ENCODE measurements around the gene ZNF266. TPM values are rescaled to one million over a fixed set of nuclear protein-coding genes. Genes with fewer than 3 reads are reported as not detected.

Gene ZNF266
- total and polyA plus RNA-seq, 2 of the 13 experiments (the other 11 are each of a cell fraction or from before 2014, with no cell fraction given) = 19.8 to 20.8 TPM

- TF ChIP-seq HNF1B (CRISPR knock-in tag; IDR thresholded peaks at IDR 0.05) = no peak; the same call in 1 of the 2 replicates
- TF ChIP-seq ZBTB26 (CRISPR knock-in tag; IDR thresholded peaks at IDR 0.05; ENCODE audit: borderline replicate concordance) = 0 out of 2 replicates have a peak, but pooled peaks have one; percentile 67
- peak; percentile 64 for TF ChIP-seq HDAC2 (CRISPR knock-in tag; IDR thresholded peaks at IDR 0.05)
- peak; percentile 83; the same call in 1 of the 2 replicates for TF ChIP-seq YEATS4 (CRISPR knock-in tag; IDR thresholded peaks at IDR 0.05; ENCODE audit: borderline replicate concordance)
- no peak for TF ChIP-seq ZSCAN9 (CRISPR knock-in tag; IDR thresholded peaks at IDR 0.05; ENCODE audit: borderline replicate concordance)
- no peak for TF ChIP-seq ZSCAN22 (CRISPR knock-in tag; IDR thresholded peaks at IDR 0.05)
- peak; percentile 36; the same call in 1 of the 2 replicates for TF ChIP-seq ISL2 (CRISPR knock-in tag; IDR thresholded peaks at IDR 0.05)
- TF ChIP-seq ZNF431 (CRISPR knock-in tag; IDR thresholded peaks at IDR 0.05; ENCODE audit: borderline replicate concordance, low read depth) = 0 out of 2 replicates have a peak, but pooled peaks have one; percentile 54
- peak; percentile 77; the same call in 1 of the 2 replicates for TF ChIP-seq ZFP91 (CRISPR knock-in tag; IDR thresholded peaks at IDR 0.05; ENCODE audit: borderline replicate concordance)
- TF ChIP-seq MED8 (CRISPR knock-in tag; IDR thresholded peaks at IDR 0.05; ENCODE audit: insufficient replicate concordance) = no peak
- no peak for TF ChIP-seq ELK4 (CRISPR knock-in tag; IDR thresholded peaks at IDR 0.05; ENCODE audit: borderline replicate concordance)
- no peak for TF ChIP-seq ZNF576 (CRISPR knock-in tag; IDR thresholded peaks at IDR 0.05)
- TF ChIP-seq NFIC (IDR thresholded peaks at IDR 0.05; ENCODE audit: low read length) = peak; percentile 28; the same call in 1 of the 2 replicates
- TF ChIP-seq KLF15 (CRISPR knock-in tag; IDR thresholded peaks at IDR 0.05; ENCODE audit: borderline replicate concordance) = no peak
- TF ChIP-seq ZNF580 (CRISPR knock-in tag; IDR thresholded peaks at IDR 0.05; ENCODE audit: borderline replicate concordance, low read depth) = peak; percentile 58; the same call in 1 of the 2 replicates
- TF ChIP-seq ZNF75D (CRISPR knock-in tag; IDR thresholded peaks at IDR 0.05; ENCODE audit: borderline replicate concordance) = no peak
- peak; percentile 49; the same call in 1 of the 2 replicates for TF ChIP-seq MYPOP (CRISPR knock-in tag; IDR thresholded peaks at IDR 0.05)
- TF ChIP-seq ZNF121 (CRISPR knock-in tag; IDR thresholded peaks at IDR 0.05) = no peak; the same call in 1 of the 2 replicates
- TF ChIP-seq ZNF546 (CRISPR knock-in tag; conservative IDR thresholded peaks at IDR 0.05) = no peak
- no peak for TF ChIP-seq MXD4 (CRISPR knock-in tag; IDR thresholded peaks at IDR 0.05)
These were observed at the start of gene ZNF266 (continued) for GRCh38 chr19:9435279-9436268.
